Left lung (tissue), 10 donors: ENCODE data around the gene MRPL58. TPM values are rescaled to one million over a fixed set of nuclear protein-coding genes. Genes with fewer than 3 reads are reported as not detected.
"Not testable (repeated sequence)": the region's sequence is repeated elsewhere in the genome, so short reads cannot be mapped to it uniquely, and the experiment has no call there.

Source experiments
- ATAC-seq: fragments of 200-7000 bp; cut with Tn5 transposase; one replicate; pipeline ENCODE4 v1.9.1; 2020; ENCODE audit warnings: moderate library complexity
- DNase-seq, 4 donors: peaks; one replicate each; pipeline ENCODE4 v3.0.0-alpha.2; 2013 to 2020
- H3K27ac ChIP-seq, 2 donors: fragments of 200-600 bp; sonication (generic) in 1 of 2; one replicate each; pipeline versions ENCODE4 v1.5.0 to v1.8.0; 2020 to 2021
- H3K27me3 ChIP-seq, 2 donors: fragments of 200-600 bp; sonication (generic) in 1 of 2; one replicate each; pipeline versions ENCODE4 v1.5.0 to v1.8.0; 2020 to 2021
- H3K36me3 ChIP-seq, 2 donors: fragments of 200-600 bp; sonication (generic) in 1 of 2; one replicate each; pipeline versions ENCODE4 v1.5.0 to v1.8.0; 2020 to 2021
- H3K4me1 ChIP-seq, 2 donors: fragments of 200-600 bp; one replicate each; pipeline ENCODE4 v1.8.0; 2021
- H3K4me3 ChIP-seq, 2 donors: fragments of 200-600 bp; sonication (generic) in 1 of 2; one replicate each; pipeline versions ENCODE4 v1.5.0 to v1.8.0; 2020 to 2021; ENCODE audit warnings: mild to moderate bottlenecking in 1 of 2
- H3K9me3 ChIP-seq, 2 donors: fragments of 200-600 bp; sonication (generic) in 1 of 2; one replicate each; pipeline versions ENCODE4 v1.5.0 to v1.8.0; 2020 to 2021
- CTCF ChIP-seq, 2 donors: fragments of 200-600 bp; sonication (generic) in 1 of 2; IDR thresholded peaks; one replicate each; pipeline versions ENCODE4 v1.5.0 to v1.8.0; 2021; ENCODE audit warnings: antibody characterized with exemption in 2 of 2
- intact Hi-C, 2 donors: fragments of 100-400 bp; cut with DNase I; formaldehyde crosslinking; loops; one replicate each; pipeline versions ENCODE4 v1.11.2 to v1.14.2; 2022
- polyA plus RNA-seq, 6 donors: library from polyadenylated mRNA; unstranded; fragments of 120-200 nt; gene quantifications; one replicate each; pipeline ENCODE4 v1.2.1, GENCODE V29; 2013; ENCODE audit not compliant: insufficient read length in 6 of 6
- total RNA-seq, 2 donors: library from RNA; stranded (reverse); fragmentation: NEBNext Ultra II Directional; extraction: Animal tissue kit (Norgen Biotek cat#: 25700); gene quantifications; one replicate each; pipeline ENCODE4 v1.2.1, GENCODE V29; 2021
- donor health status: DM: no; HTN: yes; CAD: no.
- donor health status: DM: no; HTN: no; CAD: no.

Gene MRPL58
- total and polyA plus RNA-seq, 8 donors, result 18.8 to 32.8 (median 22.6) TPM

- peak; percentile 77 for ATAC-seq
- DNase-seq, result peak; percentile 84 to 92 (median 89)
Measured at GRCh38 chr17:75034236-75034908, 21.9 kb downstream of the MRPL58 start.

GRCh38 chr17:75036643-75037268 lies 24.3 kb downstream of the MRPL58 start:
- intact Hi-C loops, result no loop called here
- TF ChIP-seq CTCF (IDR thresholded peaks at IDR 0.05), result no peak
- Histone ChIP-seq H3K4me1 (peaks cover 16 to 53% of the 10 kb centered on the region in 2 donors), H3K27me3 (peaks cover 0 to 7% of the 10 kb centered on the region in 2 donors), H3K27ac (peak overlapping the region; percentile 86 to 91), H3K4me3 (no peak overlapping the region), H3K9me3 (no peaks in the 10 kb centered on the region), H3K36me3 (peaks cover 0 to 45% of the 10 kb centered on the region in 2 donors)
- ATAC-seq (peak; percentile 14), DNase-seq (peak in 2 of 4 donors; percentile 86 to 89)

More at GRCh38 chr17:75034236-75034908, 21.9 kb downstream of the MRPL58 start:
- Histone ChIP-seq H3K4me1 (peaks cover 16 to 53% of the 10 kb centered on the region in 2 donors), H3K36me3 (peaks cover 0 to 21% of the 10 kb centered on the region in 2 donors), H3K9me3 (no peaks in the 10 kb centered on the region), H3K27ac (peak overlapping the region; percentile 86 to 91), H3K27me3 (peaks cover 0 to 7% of the 10 kb centered on the region in 2 donors), H3K4me3 (peak overlapping the region; percentile 66 to 69)
- TF ChIP-seq CTCF (IDR thresholded peaks at IDR 0.05), result no peak
- intact Hi-C loops, result no loop called here

GRCh38 chr17:75039238-75039637 lies 26.8 kb downstream of the MRPL58 start:
- H3K27me3 ChIP-seq, result no peaks in the 10 kb centered on the region
- DNase-seq (no peak), ATAC-seq (no peak)
- H3K36me3 ChIP-seq, result peaks cover 0 to 51% of the 10 kb centered on the region in 2 donors
- no peak overlapping the region for H3K27ac ChIP-seq
- H3K4me1 ChIP-seq, result peaks cover 7 to 29% of the 10 kb centered on the region in 2 donors
- TF ChIP-seq CTCF (IDR thresholded peaks at IDR 0.05), result no peak
- H3K9me3 ChIP-seq, result no peaks in the 10 kb centered on the region
- no peak overlapping the region for H3K4me3 ChIP-seq
- intact Hi-C loops, result no loop called here

- H3K36me3 ChIP-seq, result peaks cover 0 to 51% of the 10 kb centered on the region in 2 donors
- no peak overlapping the region for H3K27ac ChIP-seq
- H3K4me3 ChIP-seq, result no peak overlapping the region
- no peak for TF ChIP-seq CTCF (IDR thresholded peaks at IDR 0.05)
- intact Hi-C loops, result no loop called here
- H3K4me1 ChIP-seq, result peaks cover 3 to 15% of the 10 kb centered on the region in 2 donors
- DNase-seq, result no peak
- no peak for ATAC-seq
- no peaks in the 10 kb centered on the region for H3K9me3 ChIP-seq
- no peaks in the 10 kb centered on the region for H3K27me3 ChIP-seq
Measured at GRCh38 chr17:75041656-75042280, 29.3 kb downstream of the MRPL58 start.

- H3K9me3 ChIP-seq, H3K27me3 ChIP-seq, ATAC-seq, intact Hi-C loops, DNase-seq, H3K27ac ChIP-seq, H3K4me3 ChIP-seq: not testable (repeated sequence)
- Histone ChIP-seq H3K36me3 (peaks cover 0 to 35% of the 10 kb centered on the region in 2 donors), H3K4me1 (peaks cover 12 to 23% of the 10 kb centered on the region in 2 donors)
Measured at GRCh38 chr17:75043789-75044188, 31.3 kb downstream of the MRPL58 start.
